Mononuclear cell (primary cell): ENCODE measurements around the gene SAMD1. TPM values are rescaled to one million over a fixed set of nuclear protein-coding genes. Genes with fewer than 3 reads are reported as not detected.

Experiments used
- H3K27me3 ChIP-seq: 2 replicates; pipeline ENCODE4 v1.6.0; 2011; ENCODE audit warnings: low read length, control low read depth; ENCODE audit not compliant: insufficient read depth
- H3K4me1 ChIP-seq: 2 replicates; pipeline ENCODE4 v1.5.1; 2011; ENCODE audit warnings: mild to moderate bottlenecking, low read length, control low read depth; ENCODE audit not compliant: insufficient read depth
- H3K4me3 ChIP-seq: 2 replicates; pipeline ENCODE4 v1.5.1; 2011; ENCODE audit warnings: mild to moderate bottlenecking, low read length, moderate library complexity
- H3K9me3 ChIP-seq: 2 replicates; pipeline ENCODE4 v1.5.1; 2011; ENCODE audit warnings: low read depth, mild to moderate bottlenecking, control low read depth, low read length
- total RNA-seq: library from RNA; depleted of rRNA; stranded (reverse); fragments of >200 nt; gene quantifications from one replicate; pipeline ENCODE4 v1.2.3, GENCODE V29; 2012

The SAMD1 gene
- total RNA-seq, 1 donor: 22.2 TPM

GRCh38 chr19:14103310-14103709 lies 12.8 kb upstream of the SAMD1 start:
- no peaks in the 10 kb centered on the region for H3K4me1 ChIP-seq
- no peaks in the 10 kb centered on the region for H3K27me3 ChIP-seq
- no peak overlapping the region for H3K4me3 ChIP-seq
- no peaks in the 10 kb centered on the region for H3K9me3 ChIP-seq

DNA sequence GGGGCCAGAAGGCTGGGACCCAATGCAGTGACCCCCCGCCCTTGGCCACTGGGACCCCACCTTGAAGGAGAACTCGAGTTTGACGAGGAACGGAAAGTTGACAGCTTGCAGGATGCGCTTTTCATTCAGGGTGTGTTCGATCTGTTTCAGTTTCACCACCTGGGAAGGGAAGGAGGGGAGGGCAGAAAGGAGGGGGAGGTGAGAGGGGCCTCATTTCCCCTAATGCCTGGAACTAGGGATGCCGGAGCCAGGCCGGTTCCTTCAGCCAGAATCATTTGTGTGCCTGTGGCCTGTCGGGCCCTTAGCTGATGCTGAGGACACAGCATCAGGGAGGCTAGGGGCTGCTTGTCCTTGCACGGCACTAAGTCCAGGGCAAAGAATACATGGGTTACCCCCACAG lies 12.2 kb upstream of the SAMD1 start:
- Histone ChIP-seq H3K4me1 (no peaks in the 10 kb centered on the region), H3K4me3 (no peak overlapping the region), H3K9me3 (no peaks in the 10 kb centered on the region), H3K27me3 (no peaks in the 10 kb centered on the region)

- no peaks in the 10 kb centered on the region for H3K4me1 ChIP-seq
- no peak overlapping the region for H3K4me3 ChIP-seq
- no peaks in the 10 kb centered on the region for H3K9me3 ChIP-seq
- H3K27me3 ChIP-seq: no peaks in the 10 kb centered on the region
Measured at GRCh38 chr19:14102102-14102696, 11.6 kb upstream of the SAMD1 start.

DNA sequence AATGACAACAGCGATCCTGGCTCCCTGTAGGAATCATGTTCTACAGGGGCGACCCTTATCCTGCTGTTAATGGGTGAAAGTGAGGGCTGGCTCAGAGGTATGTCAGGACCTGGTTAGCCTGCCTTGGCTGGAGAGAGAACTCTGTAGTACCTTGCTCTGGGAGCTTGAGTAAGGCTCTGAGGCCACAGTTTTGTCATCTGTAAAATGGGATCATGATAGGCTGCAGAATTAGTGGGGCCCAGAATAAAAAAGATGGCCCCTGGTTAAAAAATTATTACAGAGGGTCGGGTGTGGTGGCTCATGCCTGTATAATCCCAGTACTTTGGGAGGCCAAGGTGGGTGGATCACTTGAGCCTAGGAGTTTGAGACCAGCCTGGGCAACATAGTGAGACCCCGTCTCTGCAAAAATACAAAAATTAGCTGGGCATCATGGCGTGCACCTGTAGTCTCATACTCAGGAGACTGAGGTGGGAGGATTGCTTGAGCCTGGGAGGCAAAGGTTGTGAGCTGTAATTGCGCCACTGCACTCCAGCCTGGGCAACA lies 10.5 kb upstream of the SAMD1 start:
- H3K27me3 ChIP-seq: no peaks in the 10 kb centered on the region
- no peaks in the 10 kb centered on the region for H3K4me1 ChIP-seq
- no peak overlapping the region for H3K4me3 ChIP-seq
- no peaks in the 10 kb centered on the region for H3K9me3 ChIP-seq

GRCh38 chr19:14097532-14098151 lies 7.1 kb upstream of the SAMD1 start:
- Histone ChIP-seq H3K9me3 (no peaks in the 10 kb centered on the region), H3K4me3 (no peak overlapping the region), H3K27me3 (no peaks in the 10 kb centered on the region), H3K4me1 (no peaks in the 10 kb centered on the region)

DNA sequence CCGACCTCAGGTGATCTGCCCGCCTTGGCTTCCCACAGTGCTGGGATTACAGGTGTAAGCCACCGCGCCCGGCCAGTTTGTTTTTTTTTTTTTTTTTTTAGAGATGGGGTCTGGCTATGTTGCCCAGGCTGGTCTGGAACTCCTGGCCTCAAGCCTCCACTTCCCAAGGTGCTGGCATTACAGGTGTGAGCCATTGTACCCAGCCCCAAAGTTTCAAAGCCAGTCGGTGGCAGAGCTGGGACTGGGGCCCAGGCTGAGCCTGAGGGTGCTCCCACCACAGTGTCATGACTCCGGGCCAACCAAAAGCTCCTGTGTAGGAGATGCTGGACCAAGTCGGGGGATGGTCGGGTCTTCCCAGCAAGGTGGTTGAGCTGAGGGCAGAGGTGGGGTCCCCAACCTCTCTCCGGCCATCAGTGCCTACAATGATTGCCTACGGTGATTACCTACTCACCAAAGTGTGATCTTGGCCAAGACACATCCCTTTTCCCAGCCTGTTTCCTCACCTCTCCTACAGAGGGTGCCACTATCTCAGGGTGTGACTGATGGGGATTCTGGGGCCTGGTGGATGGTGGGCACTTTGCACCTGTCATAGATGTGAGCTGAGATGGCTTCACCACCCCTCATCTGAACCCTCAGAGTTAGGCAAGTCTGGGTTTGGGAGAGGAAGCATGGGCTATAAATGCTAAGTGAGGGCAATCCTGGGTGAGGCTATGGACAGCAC lies 5.9 kb upstream of the SAMD1 start:
- H3K4me1 ChIP-seq: peaks cover 8% of the 10 kb centered on the region
- H3K4me3 ChIP-seq: no peak overlapping the region
- H3K27me3 ChIP-seq: no peaks in the 10 kb centered on the region
- H3K9me3 ChIP-seq: no peaks in the 10 kb centered on the region

DNA sequence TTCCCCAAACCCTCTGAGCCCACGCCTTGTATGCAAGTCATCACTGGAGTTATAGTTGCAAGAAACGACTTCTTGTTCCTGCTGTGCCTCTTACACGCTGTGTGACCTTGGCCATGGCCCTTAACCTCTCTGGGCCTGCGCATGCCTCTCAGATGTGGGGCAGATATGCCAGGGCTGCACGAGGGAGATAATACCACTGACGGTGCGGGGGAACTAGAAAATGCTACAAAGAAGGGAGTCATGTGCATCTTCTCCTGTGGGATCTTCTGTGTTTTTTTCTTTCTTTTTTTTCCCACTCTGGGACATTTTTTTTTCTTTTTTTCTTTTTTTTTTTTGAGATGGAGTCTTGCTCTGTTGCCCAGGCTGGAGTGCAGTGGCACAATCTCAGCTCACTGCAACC lies 4.3 kb upstream of the SAMD1 start:
- H3K9me3 ChIP-seq: no peaks in the 10 kb centered on the region
- no peaks in the 10 kb centered on the region for H3K27me3 ChIP-seq
- H3K4me3 ChIP-seq: no peak overlapping the region
- peaks cover 8% of the 10 kb centered on the region for H3K4me1 ChIP-seq

DNA sequence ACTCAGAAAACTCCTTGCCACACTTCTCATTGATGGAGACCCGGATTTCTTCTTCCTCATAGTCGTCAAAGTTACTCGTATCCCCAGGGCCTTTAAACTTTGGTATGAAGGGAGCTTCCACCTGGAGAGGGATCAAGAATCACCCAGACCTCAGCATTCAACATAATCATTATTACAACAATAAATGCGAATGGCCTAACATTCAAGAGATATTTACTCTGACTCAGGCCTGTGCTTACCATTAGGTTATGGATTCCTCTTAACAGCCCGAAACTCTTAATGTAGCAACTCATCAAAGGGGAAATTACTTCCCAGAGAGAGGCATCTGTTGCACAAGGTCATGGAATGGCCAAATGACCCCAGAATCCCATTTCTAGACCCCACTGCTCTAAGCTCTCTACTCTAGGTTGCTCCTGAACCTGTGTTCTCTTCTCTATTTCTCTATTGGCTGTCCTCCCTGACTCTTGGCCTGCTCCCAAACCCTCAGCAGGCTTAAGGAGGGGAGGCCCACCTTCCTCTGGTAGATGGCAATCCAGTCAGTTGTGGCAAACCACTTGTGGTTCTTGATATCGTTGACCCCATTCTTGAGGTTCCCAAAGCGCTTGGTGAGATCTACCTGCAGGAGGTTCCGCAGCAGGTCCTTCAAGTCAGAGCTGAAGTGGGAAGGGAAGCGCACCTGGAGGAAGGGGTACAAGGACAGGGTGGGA lies 2.7 kb upstream of the SAMD1 start:
- Histone ChIP-seq H3K4me3 (no peak overlapping the region), H3K27me3 (no peaks in the 10 kb centered on the region), H3K9me3 (no peaks in the 10 kb centered on the region), H3K4me1 (peaks cover 16% of the 10 kb centered on the region)

- Histone ChIP-seq H3K9me3 (no peaks in the 10 kb centered on the region), H3K4me3 (peak overlapping the region; percentile 68), H3K4me1 (peaks cover 16% of the 10 kb centered on the region), H3K27me3 (no peaks in the 10 kb centered on the region)
Measured at GRCh38 chr19:14091813-14092462, 1.4 kb upstream of the SAMD1 start.

DNA sequence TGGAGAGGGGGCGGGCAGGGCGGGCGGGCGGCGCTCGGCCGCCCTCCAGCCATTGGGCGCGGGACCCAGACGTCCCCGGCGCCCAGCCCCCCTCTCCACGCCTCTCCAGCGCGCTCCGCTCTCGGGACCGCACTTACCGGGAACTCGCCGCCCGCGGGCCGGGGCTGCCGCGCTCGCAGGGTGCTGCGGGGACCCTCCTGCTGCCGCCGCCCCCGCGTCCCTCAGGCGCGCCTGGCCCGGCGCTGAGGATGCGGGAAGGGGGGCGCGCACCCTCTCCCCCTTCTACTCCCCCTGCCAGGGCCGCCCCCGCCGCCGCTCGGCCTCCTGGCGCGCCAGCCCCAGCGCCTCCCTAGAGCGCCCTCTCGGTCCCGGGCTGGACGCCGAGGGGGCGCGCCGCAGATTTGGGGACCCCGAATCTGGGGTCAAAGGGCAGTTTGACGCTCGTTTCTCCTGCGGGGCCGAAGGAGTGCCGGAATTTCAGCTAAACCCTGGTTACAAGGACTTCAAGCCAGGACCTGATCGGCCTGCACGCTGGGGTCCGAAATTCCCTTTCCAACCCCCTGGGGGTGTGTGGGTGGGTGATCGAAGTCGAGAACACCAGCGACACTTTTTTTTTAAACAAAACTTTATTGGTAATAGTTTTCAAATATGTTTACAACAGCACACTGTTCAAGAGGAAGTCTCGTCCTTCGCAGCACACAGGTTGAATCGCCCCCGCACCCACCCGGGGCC lies 696 bp upstream of the SAMD1 start:
- H3K4me3 ChIP-seq: peak overlapping the region; percentile 68
- H3K27me3 ChIP-seq: no peaks in the 10 kb centered on the region
- H3K9me3 ChIP-seq: no peaks in the 10 kb centered on the region
- H3K4me1 ChIP-seq: peaks cover 16% of the 10 kb centered on the region

GRCh38 chr19:14089662-14090508 lies 666 bp downstream of the SAMD1 start:
- peaks cover 16% of the 10 kb centered on the region for H3K4me1 ChIP-seq
- H3K9me3 ChIP-seq: no peaks in the 10 kb centered on the region
- H3K4me3 ChIP-seq: peak overlapping the region; percentile 51
- no peaks in the 10 kb centered on the region for H3K27me3 ChIP-seq

DNA sequence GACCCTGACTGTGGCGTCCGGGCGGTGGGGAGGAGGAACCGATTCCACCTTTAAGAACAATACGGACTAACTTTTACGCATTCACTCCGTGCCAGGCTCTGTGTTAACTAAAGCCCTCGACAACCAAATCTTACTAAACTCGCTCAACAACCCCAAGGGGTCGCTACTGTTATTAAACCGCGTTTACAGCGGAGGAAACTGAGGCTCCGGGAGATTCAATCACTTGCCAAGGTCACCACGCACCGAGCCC lies 1.2 kb downstream of the SAMD1 start:
- H3K27me3 ChIP-seq: no peaks in the 10 kb centered on the region
- H3K9me3 ChIP-seq: no peaks in the 10 kb centered on the region
- H3K4me1 ChIP-seq: peaks cover 16% of the 10 kb centered on the region
- H3K4me3 ChIP-seq: no peak overlapping the region

GRCh38 chr19:14088634-14089411 lies 1.7 kb downstream of the SAMD1 start:
- H3K27me3 ChIP-seq: no peaks in the 10 kb centered on the region
- no peaks in the 10 kb centered on the region for H3K9me3 ChIP-seq
- H3K4me3 ChIP-seq: no peak overlapping the region
- H3K4me1 ChIP-seq: peaks cover 16% of the 10 kb centered on the region
